Heart left ventricle (tissue), 13 donors: ENCODE measurements around the gene EVA1A.

ENCODE experiments used
- POLR2A ChIP-seq, 2 donors: fragments of 450-650 bp; IDR thresholded peaks; one replicate each; pipeline ENCODE4 v1.6.1; 2017; ENCODE audit warnings: antibody characterized with exemption in 2 of 2, mild to moderate bottlenecking in 2 of 2, moderate library complexity in 2 of 2
- TF ChIP-seq, protein P1 (sequence below), 12 donors: fragments of 200-600 bp; sonication (generic) in 4 of 12; IDR thresholded peaks; one replicate each; pipeline versions ENCODE4 v1.5.0 to v1.8.0; 2018 to 2022; ENCODE audit warnings: antibody characterized with exemption in 12 of 12, mild to moderate bottlenecking in 5 of 12
- donor health status: ischemic (EF 13 %, LVEDD 7.1; RV severe dilation, severe dysfunction).
- donor health status: DM: no; HTN: yes; CAD: no.
- donor health status: DM: no; HTN: no; CAD: no.
- donor health status: ischemic (EF 25% LVEDD 6.9; RV normal size, moderate dysfunction).
- donor health status: ischemic (EF 25% LVEDD 5.7; RV mildly dilated, moderate dysfunction).
- donor health status: ischemic (EF 35%, LVEDD 5.7; RV mildly dilated, moderate dysfunction).
- donor health status: nonischemic (EF 11% LVEDD 7.7; RV severe dilation, severe dysfunction).
- donor health status: DM: yes; HTN: yes; CAD: no.
- donor health status: PGD.
- donor health status: ischemic (EF 29% LVEDD 5.4; RV normal size, mild dysfunction).
- donor health status: nonischemic (EF 23%, LVEDD 6.1; RV moderate dilation, normal function).

DNA sequence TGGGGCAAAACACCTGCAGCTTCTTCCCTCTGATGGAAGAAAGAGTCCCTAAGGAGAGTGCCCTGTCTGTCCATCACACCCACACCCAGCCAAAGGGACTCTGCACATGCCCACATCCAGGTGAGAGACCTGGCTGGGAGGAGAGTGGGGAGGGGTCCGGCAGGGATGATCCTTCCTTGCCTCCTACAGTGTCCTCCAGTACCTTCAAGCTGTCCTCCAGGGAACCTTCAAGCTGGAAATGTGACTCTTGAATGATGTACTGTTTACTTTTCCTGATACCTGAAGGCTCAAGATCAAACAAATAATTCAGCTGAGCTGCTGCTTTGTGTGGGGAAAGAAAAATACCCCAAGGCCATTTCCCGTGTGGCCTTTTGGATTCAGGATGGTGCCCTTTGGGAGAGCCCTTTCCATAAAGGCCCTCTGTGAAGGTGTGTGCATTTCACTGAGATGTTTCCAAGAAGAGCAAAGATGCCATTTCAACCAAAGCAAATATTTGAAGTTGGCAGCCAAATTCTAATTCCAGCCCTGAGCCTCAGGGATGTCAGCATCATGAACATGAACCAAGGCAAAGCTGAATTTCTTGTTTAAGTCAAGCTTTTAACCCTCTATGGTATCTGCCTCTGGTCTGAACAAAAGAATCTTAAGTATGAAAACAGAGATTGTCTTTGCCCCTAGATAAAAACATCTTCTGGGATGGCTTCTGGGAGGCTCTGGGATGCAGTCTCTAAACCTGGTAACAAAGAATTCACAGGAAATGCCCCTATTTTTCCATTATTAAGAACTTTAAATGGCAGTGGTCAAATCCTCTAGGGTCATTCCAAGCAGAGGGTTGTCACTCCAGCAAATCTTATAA is 11.1 kb downstream of the EVA1A start:
- no peak for TF ChIP-seq POLR2A (IDR thresholded peaks at IDR 0.05)
- TF ChIP-seq, protein P1, sequence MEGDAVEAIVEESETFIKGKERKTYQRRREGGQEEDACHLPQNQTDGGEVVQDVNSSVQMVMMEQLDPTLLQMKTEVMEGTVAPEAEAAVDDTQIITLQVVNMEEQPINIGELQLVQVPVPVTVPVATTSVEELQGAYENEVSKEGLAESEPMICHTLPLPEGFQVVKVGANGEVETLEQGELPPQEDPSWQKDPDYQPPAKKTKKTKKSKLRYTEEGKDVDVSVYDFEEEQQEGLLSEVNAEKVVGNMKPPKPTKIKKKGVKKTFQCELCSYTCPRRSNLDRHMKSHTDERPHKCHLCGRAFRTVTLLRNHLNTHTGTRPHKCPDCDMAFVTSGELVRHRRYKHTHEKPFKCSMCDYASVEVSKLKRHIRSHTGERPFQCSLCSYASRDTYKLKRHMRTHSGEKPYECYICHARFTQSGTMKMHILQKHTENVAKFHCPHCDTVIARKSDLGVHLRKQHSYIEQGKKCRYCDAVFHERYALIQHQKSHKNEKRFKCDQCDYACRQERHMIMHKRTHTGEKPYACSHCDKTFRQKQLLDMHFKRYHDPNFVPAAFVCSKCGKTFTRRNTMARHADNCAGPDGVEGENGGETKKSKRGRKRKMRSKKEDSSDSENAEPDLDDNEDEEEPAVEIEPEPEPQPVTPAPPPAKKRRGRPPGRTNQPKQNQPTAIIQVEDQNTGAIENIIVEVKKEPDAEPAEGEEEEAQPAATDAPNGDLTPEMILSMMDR (IDR thresholded peaks at IDR 0.05): no peak
